PFSK-1 (cell line): ENCODE data around the gene RBM26.

Experiments
- FOXP2 ChIP-seq: optimal IDR thresholded peaks from 2 replicates; pipeline ENCODE3; 2011; ENCODE audit warnings: borderline replicate concordance, control low read depth, inconsistent platforms; ENCODE audit not compliant: insufficient read depth; ENCODE audit errors: extremely low read length, extremely low read depth
- POLR2AphosphoS5 ChIP-seq: IDR thresholded peaks from 2 replicates; pipeline ENCODE4 v1.6.1; 2012; ENCODE audit warnings: low read depth, mild to moderate bottlenecking, control low read depth, low read length, moderate library complexity
- REST ChIP-seq, 2 experiments: IDR thresholded peaks; 2 replicates each; pipeline versions ENCODE4 v1.6.1 to v1.8.0; 2011 to 2012; ENCODE audit warnings: low read depth in 2 of 2, low read length in 2 of 2, control low read depth in 1 of 2, inconsistent platforms in 1 of 2, mild to moderate bottlenecking in 1 of 2, moderate library complexity in 1 of 2; ENCODE audit not compliant: insufficient read depth in 1 of 2
- SIN3A ChIP-seq: IDR thresholded peaks from 2 replicates; pipeline ENCODE4 v1.6.1; 2012; ENCODE audit warnings: mild to moderate bottlenecking, low read length, moderate library complexity, borderline replicate concordance; ENCODE audit not compliant: insufficient read depth
- TAF1 ChIP-seq: IDR thresholded peaks from 2 replicates; pipeline ENCODE4 v1.6.1; 2012; ENCODE audit warnings: low read length, control low read depth, borderline replicate concordance; ENCODE audit not compliant: insufficient read depth

Gene RBM26

GRCh38 chr13:79271616-79272015, 134.4 kb downstream of the RBM26 start:
- no peak for TF ChIP-seq TAF1
- no peak for TF ChIP-seq REST (IDR thresholded peaks at IDR 0.05; ENCODE audit: insufficient read depth in 1 of 2, low read depth in 2 of 2, low read length in 2 of 2)
- TF ChIP-seq SIN3A: no peak
- TF ChIP-seq FOXP2: no peak

DNA sequence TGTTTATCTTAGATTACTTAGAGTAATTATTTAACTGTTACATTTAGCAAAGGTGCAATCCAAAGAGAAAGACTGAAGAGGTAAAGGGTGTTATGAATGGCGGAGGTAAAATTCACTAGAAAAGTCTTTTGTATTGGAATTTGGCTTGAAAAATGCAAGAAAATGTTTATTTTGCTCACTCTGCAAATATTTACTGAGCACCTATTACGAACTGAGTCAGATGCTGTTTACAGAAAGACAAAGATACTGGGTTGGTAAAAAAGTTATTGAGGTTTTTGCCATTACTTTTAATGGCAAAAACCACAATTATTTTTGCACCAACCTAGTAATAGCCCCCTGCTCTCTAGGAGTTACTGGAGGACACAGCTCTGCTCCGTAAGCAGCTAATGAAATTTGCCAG, 135.2 kb downstream of the RBM26 start:
- TF ChIP-seq REST (IDR thresholded peaks at IDR 0.05; ENCODE audit: insufficient read depth in 1 of 2, low read depth in 2 of 2, low read length in 2 of 2) (no peak), TAF1 (no peak), SIN3A (no peak), POLR2AphosphoS5 (no peak), FOXP2 (no peak)
